ENCODE results near the gene ZNRF3.
"Not testable (repeated sequence)": the region's sequence is repeated elsewhere in the genome, so short reads cannot be mapped to it uniquely, and the experiment has no call there.

ZNRF3 gene

GRCh38 chr22:28884747-28885350 is 1.5 kb downstream of the ZNRF3 start:
- no peak for DNase-seq (ENCODE audit: low read depth)

- DNase-seq (ENCODE audit: low read depth) = no peak
These were observed 2.6 kb downstream of the ZNRF3 start for GRCh38 chr22:28885939-28886338.

- DNase-seq (ENCODE audit: low read depth) = not testable (repeated sequence)
These were observed 3.3 kb downstream of the ZNRF3 start for GRCh38 chr22:28886679-28887078.

GRCh38 chr22:28887725-28888459 is 4.5 kb downstream of the ZNRF3 start:
- no peak for DNase-seq (ENCODE audit: low read depth)

- DNase-seq (ENCODE audit: low read depth) = no peak
These were observed 6.2 kb downstream of the ZNRF3 start for GRCh38 chr22:28889478-28890024.

GRCh38 chr22:28891156-28891733 is 7.9 kb downstream of the ZNRF3 start:
- DNase-seq (ENCODE audit: low read depth) = no peak

- DNase-seq (ENCODE audit: low read depth) = no peak
These were observed 8.9 kb downstream of the ZNRF3 start for GRCh38 chr22:28892175-28892731.

- DNase-seq (ENCODE audit: low read depth) = no peak
These were observed 10.4 kb downstream of the ZNRF3 start for GRCh38 chr22:28893810-28894209.

- no peak for DNase-seq (ENCODE audit: low read depth)
These were observed 11.0 kb downstream of the ZNRF3 start for GRCh38 chr22:28894334-28894733.

GRCh38 chr22:28894807-28895206 is 11.4 kb downstream of the ZNRF3 start:
- DNase-seq (ENCODE audit: low read depth) = no peak

- DNase-seq (ENCODE audit: low read depth) = no peak
These were observed 13.2 kb downstream of the ZNRF3 start for GRCh38 chr22:28896611-28897010.

- DNase-seq (ENCODE audit: low read depth) = no peak
These were observed 14.9 kb downstream of the ZNRF3 start for GRCh38 chr22:28898233-28898629.

- no peak for DNase-seq (ENCODE audit: low read depth)
These were observed 16.0 kb downstream of the ZNRF3 start for GRCh38 chr22:28899199-28899853.

- no peak for DNase-seq (ENCODE audit: low read depth)
These were observed 17.1 kb downstream of the ZNRF3 start for GRCh38 chr22:28900379-28900925.

- no peak for DNase-seq (ENCODE audit: low read depth)
These were observed 19.1 kb downstream of the ZNRF3 start for GRCh38 chr22:28902490-28902889.

GRCh38 chr22:28903080-28903479 is 19.7 kb downstream of the ZNRF3 start:
- DNase-seq (ENCODE audit: low read depth) = no peak

- no peak for DNase-seq (ENCODE audit: low read depth)
These were observed 20.4 kb downstream of the ZNRF3 start for GRCh38 chr22:28903729-28904128.

GRCh38 chr22:28904211-28904896 is 21.0 kb downstream of the ZNRF3 start:
- no peak for DNase-seq (ENCODE audit: low read depth)

- DNase-seq (ENCODE audit: low read depth) = no peak
These were observed 22.0 kb downstream of the ZNRF3 start for GRCh38 chr22:28905256-28905832.

- no peak for DNase-seq (ENCODE audit: low read depth)
These were observed 22.9 kb downstream of the ZNRF3 start for GRCh38 chr22:28906312-28906711.
